Breast epithelium (tissue), 4 donors: ENCODE measurements around the gene ARHGAP10. TPM values are rescaled to one million over a fixed set of nuclear protein-coding genes. Genes with fewer than 3 reads are reported as not detected.

Experiments
- DNase-seq, 2 donors: peaks; one replicate each; pipeline ENCODE4 v3.0.0-alpha.2; 2019; ENCODE audit warnings: low spot score in 2 of 2
- H3K27ac ChIP-seq, 2 donors: fragments of 200-600 bp; sonication (generic) in 1 of 2; one replicate each; pipeline ENCODE4 v1.5.1; 2016 to 2019; ENCODE audit warnings: mild to moderate bottlenecking in 1 of 2
- H3K27me3 ChIP-seq, 2 donors: fragments of 200-600 bp; sonication (generic) in 1 of 2; one replicate each; pipeline versions ENCODE4 v1.5.1 to v1.6.0; 2017 to 2019; ENCODE audit warnings: control low read depth in 1 of 2, mild to moderate bottlenecking in 1 of 2
- H3K36me3 ChIP-seq: fragments of 200-600 bp; one replicate; pipeline ENCODE4 v1.5.1; 2019
- H3K4me1 ChIP-seq, 2 donors: fragments of 200-600 bp; sonication (generic); one replicate each; pipeline ENCODE4 v1.5.1; 2016 to 2019; ENCODE audit warnings: control low read depth in 1 of 2
- H3K4me3 ChIP-seq, 3 donors: fragments of 200-600 bp; sonication (generic); 1 replicate in 2 of 3; 2 replicates in 1 of 3; pipeline ENCODE4 v1.5.1; 2016 to 2019; ENCODE audit warnings: mild to moderate bottlenecking in 3 of 3, moderate library complexity in 2 of 3
- H3K9me3 ChIP-seq, 2 donors: fragments of 200-600 bp; sonication (generic) in 1 of 2; one replicate each; pipeline ENCODE4 v1.5.1; 2016 to 2019; ENCODE audit warnings: control low read depth in 1 of 2
- CTCF ChIP-seq, 3 donors: fragments of 450-650 bp; IDR thresholded peaks; one replicate each; pipeline ENCODE4 v1.5.1; 2016 to 2017; ENCODE audit warnings: antibody characterized with exemption in 3 of 3, mild to moderate bottlenecking in 3 of 3, moderate library complexity in 3 of 3
- POLR2A ChIP-seq: fragments of 450-650 bp; IDR thresholded peaks from one replicate; pipeline ENCODE4 v1.6.1; 2016; ENCODE audit warnings: antibody characterized with exemption, mild to moderate bottlenecking, moderate library complexity
- POLR2AphosphoS5 ChIP-seq, 3 donors: sonication (generic); formaldehyde crosslinking; IDR thresholded peaks; one replicate each; pipeline ENCODE4 v1.6.1; 2017; ENCODE audit warnings: antibody characterized with exemption in 3 of 3
- intact Hi-C: fragments of 100-400 bp; cut with DNase I; formaldehyde crosslinking; loops from one replicate; pipeline ENCODE4 v1.15.1; 2023; ENCODE audit warnings: low total_unique reads
- total RNA-seq, 3 donors: library from RNA; depleted of rRNA; stranded (reverse); fragments of >200 nt; gene quantifications; one replicate each; pipeline ENCODE4 v1.1.0, GENCODE V29; 2016

ARHGAP10 gene
- total RNA-seq, 3 donors from 2014 or later, result 49.5 to 138 (median 62.6) TPM

DNA sequence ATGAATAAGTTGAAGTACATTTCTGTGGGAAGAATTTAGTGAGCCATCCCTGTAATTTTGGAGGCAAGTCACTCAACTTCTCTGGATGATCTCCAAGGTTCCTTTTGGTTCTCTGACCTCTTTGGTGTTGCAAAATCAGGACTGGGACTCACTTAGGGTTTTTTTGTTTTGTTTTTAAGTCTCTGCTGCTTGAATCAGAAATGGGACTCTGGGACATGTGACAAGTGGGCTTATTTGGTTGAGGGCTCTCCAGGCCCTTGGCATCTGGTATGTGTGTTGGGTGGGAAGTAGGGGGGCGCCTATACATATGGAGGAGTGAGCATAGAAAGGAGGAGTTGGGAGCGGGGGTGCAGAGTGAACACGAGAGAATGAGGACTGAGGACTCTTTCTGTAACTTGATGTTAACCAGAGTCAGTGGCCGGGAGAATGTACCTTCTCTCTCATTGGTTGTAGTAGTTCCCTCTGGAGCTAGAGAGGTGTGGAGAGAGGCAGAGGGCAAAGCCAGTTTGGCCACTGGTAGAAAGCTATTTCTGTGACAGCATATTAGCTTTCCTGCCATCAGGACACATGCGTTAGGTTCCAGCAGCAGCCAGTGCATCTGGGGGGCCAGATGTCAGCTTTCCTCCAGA lies 1.9 kb downstream of the ARHGAP10 start:
- no peaks in the 10 kb centered on the region for H3K9me3 ChIP-seq
- intact Hi-C loops, result loop anchor here (10.0 kb wide), 2 partner anchors 91 to 131 kb away; no protein-coding TSS in a partner anchor
- TF ChIP-seq POLR2AphosphoS5 (IDR thresholded peaks at IDR 0.05) (no peak), POLR2A (no peak), CTCF (IDR thresholded peaks at IDR 0.05) (no peak)

GRCh38 chr4:147734496-147734895 lies 2.6 kb downstream of the ARHGAP10 start:
- no peaks in the 10 kb centered on the region for H3K36me3 ChIP-seq
- no peak overlapping the region for H3K27ac ChIP-seq
- H3K9me3 ChIP-seq, result no peaks in the 10 kb centered on the region
- no peaks in the 10 kb centered on the region for H3K4me1 ChIP-seq
- peak overlapping the region; percentile 80 to 88 (median 83) for H3K4me3 ChIP-seq
- no peaks in the 10 kb centered on the region for H3K27me3 ChIP-seq
- TF ChIP-seq POLR2AphosphoS5 (IDR thresholded peaks at IDR 0.05), result no peak
- TF ChIP-seq POLR2A, result no peak
- TF ChIP-seq CTCF (IDR thresholded peaks at IDR 0.05), result no peak
- no peak for DNase-seq
- intact Hi-C loops, result loop anchor here (10.0 kb wide), 2 partner anchors 90 to 130 kb away; no protein-coding TSS in a partner anchor

More for the DNA sequence above, 1.9 kb downstream of the ARHGAP10 start:
- H3K36me3 ChIP-seq, result no peaks in the 10 kb centered on the region
- no peaks in the 10 kb centered on the region for H3K27me3 ChIP-seq
- DNase-seq, result no peak
- no peaks in the 10 kb centered on the region for H3K4me1 ChIP-seq
- peak overlapping the region; percentile 91 to 96 for H3K27ac ChIP-seq
- peak overlapping the region; percentile 80 to 88 (median 83) for H3K4me3 ChIP-seq

- H3K27ac ChIP-seq, result peak overlapping the region in 1 of 2 donors; percentile 49
- H3K4me3 ChIP-seq, result peak overlapping the region in 2 of 3 donors; percentile 39 to 80
- H3K27me3 ChIP-seq, result no peaks in the 10 kb centered on the region
- H3K36me3 ChIP-seq, result no peaks in the 10 kb centered on the region
- no peak for TF ChIP-seq CTCF (IDR thresholded peaks at IDR 0.05)
- TF ChIP-seq POLR2AphosphoS5 (IDR thresholded peaks at IDR 0.05), result no peak
- TF ChIP-seq POLR2A, result no peak
- no peaks in the 10 kb centered on the region for H3K4me1 ChIP-seq
- DNase-seq, result no peak
- no peaks in the 10 kb centered on the region for H3K9me3 ChIP-seq
- intact Hi-C loops, result loop anchor here (10.0 kb wide), 2 partner anchors 89 to 129 kb away; no protein-coding TSS in a partner anchor
These were observed 3.8 kb downstream of the ARHGAP10 start for GRCh38 chr4:147735413-147736301.

DNA sequence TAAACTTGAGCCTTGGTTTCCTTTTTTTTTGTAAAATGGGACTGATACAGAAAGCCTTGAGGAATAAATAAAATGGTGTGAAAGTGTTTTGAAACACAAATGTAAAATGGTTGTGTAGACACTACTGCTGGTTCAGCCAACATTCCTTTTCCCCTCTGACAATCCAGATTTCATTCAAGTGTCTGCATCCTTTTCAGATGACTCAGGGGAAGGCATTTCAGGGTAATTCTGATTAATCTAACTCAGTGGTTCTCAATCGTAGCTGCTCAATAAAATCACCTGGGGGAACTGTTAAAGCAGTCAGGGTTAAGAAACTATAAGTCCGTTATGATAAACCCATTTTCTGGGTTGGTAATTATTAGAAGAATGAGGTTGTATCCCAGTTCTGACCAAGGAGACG lies 4.6 kb downstream of the ARHGAP10 start:
- H3K4me1 ChIP-seq, result no peaks in the 10 kb centered on the region
- H3K27me3 ChIP-seq, result no peaks in the 10 kb centered on the region
- no peak overlapping the region for H3K27ac ChIP-seq
- intact Hi-C loops, result loop anchor here (10.0 kb wide), 2 partner anchors 88 to 128 kb away; no protein-coding TSS in a partner anchor
- TF ChIP-seq POLR2AphosphoS5 (IDR thresholded peaks at IDR 0.05) (no peak), CTCF (IDR thresholded peaks at IDR 0.05) (no peak), POLR2A (no peak)
- no peaks in the 10 kb centered on the region for H3K36me3 ChIP-seq
- H3K4me3 ChIP-seq, result no peak overlapping the region
- H3K9me3 ChIP-seq, result no peaks in the 10 kb centered on the region
- no peak for DNase-seq
